GM12801 (cell line): ENCODE data around the gene CYP39A1.

Source experiments
- TF ChIP-seq, protein P1 (sequence below): IDR thresholded peaks from one replicate; pipeline ENCODE4 v1.5.1; 2011; ENCODE audit warnings: control low read depth; ENCODE audit not compliant: insufficient read length; ENCODE audit errors: extremely low read depth

Gene CYP39A1

GRCh38 chr6:46504242-46504641 lies 148.4 kb downstream of the CYP39A1 start:
- TF ChIP-seq, protein P1, sequence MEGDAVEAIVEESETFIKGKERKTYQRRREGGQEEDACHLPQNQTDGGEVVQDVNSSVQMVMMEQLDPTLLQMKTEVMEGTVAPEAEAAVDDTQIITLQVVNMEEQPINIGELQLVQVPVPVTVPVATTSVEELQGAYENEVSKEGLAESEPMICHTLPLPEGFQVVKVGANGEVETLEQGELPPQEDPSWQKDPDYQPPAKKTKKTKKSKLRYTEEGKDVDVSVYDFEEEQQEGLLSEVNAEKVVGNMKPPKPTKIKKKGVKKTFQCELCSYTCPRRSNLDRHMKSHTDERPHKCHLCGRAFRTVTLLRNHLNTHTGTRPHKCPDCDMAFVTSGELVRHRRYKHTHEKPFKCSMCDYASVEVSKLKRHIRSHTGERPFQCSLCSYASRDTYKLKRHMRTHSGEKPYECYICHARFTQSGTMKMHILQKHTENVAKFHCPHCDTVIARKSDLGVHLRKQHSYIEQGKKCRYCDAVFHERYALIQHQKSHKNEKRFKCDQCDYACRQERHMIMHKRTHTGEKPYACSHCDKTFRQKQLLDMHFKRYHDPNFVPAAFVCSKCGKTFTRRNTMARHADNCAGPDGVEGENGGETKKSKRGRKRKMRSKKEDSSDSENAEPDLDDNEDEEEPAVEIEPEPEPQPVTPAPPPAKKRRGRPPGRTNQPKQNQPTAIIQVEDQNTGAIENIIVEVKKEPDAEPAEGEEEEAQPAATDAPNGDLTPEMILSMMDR: no peak

DNA sequence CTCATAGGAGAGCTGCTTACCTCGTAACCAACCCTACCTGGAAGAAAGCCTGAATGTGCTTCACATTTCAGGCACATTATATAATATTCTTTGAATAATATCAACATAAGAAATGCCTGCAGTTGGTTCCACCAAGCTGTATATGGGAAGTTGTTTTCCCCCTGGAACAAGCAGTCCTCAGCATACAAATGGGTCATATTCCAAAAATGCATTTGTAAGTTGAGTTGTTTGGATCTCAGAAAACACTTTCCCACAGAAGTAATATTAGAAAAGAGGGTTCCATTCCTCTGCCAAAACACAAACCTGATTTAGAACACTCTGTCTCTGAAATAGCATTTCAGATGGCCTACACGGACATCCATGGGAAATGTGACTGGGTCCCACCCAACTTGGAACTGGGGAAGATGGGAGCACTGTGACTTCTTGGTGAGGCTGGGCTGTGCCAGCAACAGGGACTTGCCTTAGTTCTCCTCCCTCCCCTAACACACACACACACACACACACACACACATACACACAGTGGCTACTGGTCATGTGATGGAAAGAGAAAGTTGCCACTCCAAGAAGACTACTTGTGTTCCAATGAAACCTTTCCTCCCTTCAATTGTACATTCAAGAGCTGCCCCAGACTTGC lies 150.0 kb downstream of the CYP39A1 start:
- TF ChIP-seq, protein P1: no peak

DNA sequence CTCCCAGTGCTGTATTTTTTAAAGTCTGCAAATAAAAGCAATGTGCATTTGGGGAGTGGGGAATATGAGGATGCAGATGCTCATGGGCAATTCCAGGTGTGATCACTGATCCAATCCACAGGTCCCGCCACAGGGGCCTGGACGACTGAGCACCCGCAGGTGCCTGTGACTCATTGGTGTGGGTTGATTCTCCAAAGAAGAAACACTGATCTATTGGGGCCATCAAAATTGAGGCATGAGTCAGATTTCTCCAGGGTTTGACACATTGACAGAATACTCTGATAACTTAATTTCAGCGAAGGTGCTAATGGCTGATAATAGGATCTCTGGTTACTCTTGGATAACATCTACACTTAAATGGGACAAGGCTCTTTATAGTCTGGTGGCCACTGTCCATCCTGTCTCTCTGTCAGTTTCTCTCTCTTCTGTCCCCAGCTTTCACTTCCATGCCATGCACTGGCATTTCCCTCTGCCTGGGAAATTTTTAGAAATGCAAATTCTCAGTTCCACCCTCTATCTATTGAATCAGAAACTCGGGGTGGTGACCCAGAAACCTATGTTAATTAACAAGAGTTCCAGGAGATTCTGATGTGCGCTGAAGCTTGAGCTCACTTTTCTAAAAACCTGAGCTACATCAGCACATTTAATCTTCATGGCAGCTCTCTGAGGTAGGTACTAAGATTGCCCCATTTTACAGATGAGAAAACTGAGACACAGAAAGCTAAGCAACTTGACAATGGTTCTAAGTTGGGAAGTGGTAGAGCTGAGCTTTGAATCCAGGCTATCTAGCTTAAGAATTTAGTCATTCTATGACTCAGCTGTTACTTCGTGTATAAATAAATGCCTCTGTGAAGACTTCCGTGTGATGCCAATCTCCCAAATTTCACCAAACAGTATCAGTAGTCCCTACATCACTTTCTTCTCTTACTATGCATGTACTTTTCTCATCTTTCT lies 151.2 kb downstream of the CYP39A1 start:
- TF ChIP-seq, protein P1: no peak

DNA sequence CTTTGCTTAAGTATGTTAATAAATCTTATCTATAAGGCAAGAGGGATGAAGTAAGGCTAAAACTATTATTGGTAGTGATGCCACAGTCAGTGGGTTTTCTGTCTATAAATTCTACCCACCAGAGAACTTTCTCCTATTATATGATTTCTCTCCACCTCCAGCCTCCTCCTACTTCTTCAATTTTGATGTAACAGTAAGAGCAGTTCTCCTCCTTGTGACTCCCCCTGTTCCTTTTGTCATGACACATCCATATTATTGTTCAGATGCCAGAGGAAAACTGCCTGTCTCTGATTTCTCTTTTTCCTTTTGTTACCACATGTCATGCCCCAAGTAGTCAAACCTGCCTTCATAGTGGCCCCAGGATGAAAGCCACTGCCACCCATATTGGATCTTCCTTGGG lies 152.2 kb downstream of the CYP39A1 start:
- TF ChIP-seq, protein P1: no peak
